ENCODE measurements around the gene PRX. TPM values are rescaled to one million over a fixed set of nuclear protein-coding genes. Genes with fewer than 3 reads are reported as not detected.

PRX gene
- total and polyA plus RNA-seq, 2 of the 13 experiments (the other 11 are each of a cell fraction or from before 2014, with no cell fraction given) = 0.66 TPM

GRCh38 chr19:40348125-40348913 is 64.9 kb downstream of the PRX start, which contains the start of the genes C19orf47 and PLD3 (continued):
- no peak for TF ChIP-seq REXO4 (CRISPR knock-in tag; IDR thresholded peaks at IDR 0.05; ENCODE audit: borderline replicate concordance)
- no peak for TF ChIP-seq MATR3 (CRISPR knock-in tag; IDR thresholded peaks at IDR 0.05)
- peak; percentile 87 for TF ChIP-seq RBFOX2 (IDR thresholded peaks at IDR 0.05; ENCODE audit: low read depth, low read length)
- TF ChIP-seq ATF4 (CRISPR knock-in tag; IDR thresholded peaks at IDR 0.05) = no peak
- peak; percentile 96 for TF ChIP-seq SPEN (CRISPR knock-in tag; IDR thresholded peaks at IDR 0.05; ENCODE audit: low read depth)
- no peak for TF ChIP-seq GPBP1L1 (CRISPR knock-in tag; IDR thresholded peaks at IDR 0.05)
- no peak for TF ChIP-seq SUZ12 (IDR thresholded peaks at IDR 0.05; ENCODE audit: low read depth, low read length)
- peak; percentile 49; the same call in 1 of the 2 replicates for TF ChIP-seq ELF3 (CRISPR knock-in tag; IDR thresholded peaks at IDR 0.05)
- peak; percentile 34 for TF ChIP-seq ASH2L (IDR thresholded peaks at IDR 0.05; ENCODE audit: insufficient read length, low read depth, low read length)
- TF ChIP-seq PRPF4 (IDR thresholded peaks at IDR 0.05; ENCODE audit: low read depth, low read length, poor library complexity, severe bottlenecking) = no peak
- peak; percentile 87 for TF ChIP-seq CREB1 (IDR thresholded peaks at IDR 0.05)
- TF ChIP-seq CREB1 (CRISPR knock-in tag; IDR thresholded peaks at IDR 0.05) = peak; percentile 70
- no peak for TF ChIP-seq ZSCAN20 (CRISPR knock-in tag; IDR thresholded peaks at IDR 0.05; ENCODE audit: borderline replicate concordance)
- no peak for TF ChIP-seq ZNF354B (CRISPR knock-in tag; IDR thresholded peaks at IDR 0.05)
- no peak for TF ChIP-seq ZNF737 (CRISPR knock-in tag; IDR thresholded peaks at IDR 0.05; ENCODE audit: borderline replicate concordance)
- no peak for TF ChIP-seq CHD4 (IDR thresholded peaks at IDR 0.05; ENCODE audit: borderline replicate concordance, low read length)
- peak; percentile 95 for TF ChIP-seq SAP130 (CRISPR knock-in tag; IDR thresholded peaks at IDR 0.05; ENCODE audit: low read depth)
- TF ChIP-seq HES4 (CRISPR knock-in tag; IDR thresholded peaks at IDR 0.05; ENCODE audit: borderline replicate concordance) = no peak; the same call in 1 of the 2 replicates
- no peak for TF ChIP-seq ZNF383 (CRISPR knock-in tag; IDR thresholded peaks at IDR 0.05; ENCODE audit: borderline replicate concordance)
- TF ChIP-seq TFDP2 (CRISPR knock-in tag; IDR thresholded peaks at IDR 0.05) = peak; percentile 77
- no peak for TF ChIP-seq ZNF572 (CRISPR knock-in tag; IDR thresholded peaks at IDR 0.05)
- TF ChIP-seq DR1 (CRISPR knock-in tag; IDR thresholded peaks at IDR 0.05) = peak; percentile 65; the same call in 1 of the 2 replicates
- no peak for TF ChIP-seq ZNF564 (CRISPR knock-in tag; IDR thresholded peaks at IDR 0.05)
- TF ChIP-seq PTBP1 (IDR thresholded peaks at IDR 0.05; ENCODE audit: low read depth, low read length, poor library complexity, severe bottlenecking) = no peak
- TF ChIP-seq KAT2B (IDR thresholded peaks at IDR 0.05; ENCODE audit: borderline replicate concordance, low read depth, low read length) = no peak
- TF ChIP-seq ZNF616 (CRISPR knock-in tag; IDR thresholded peaks at IDR 0.05; ENCODE audit: low read depth) = no peak
- peak; percentile 94 for TF ChIP-seq GTF2F1 (IDR thresholded peaks at IDR 0.05; ENCODE audit: low read length)

Measured in HepG2 (cell line).